Measurements from ENCODE around the gene PPP1R18. TPM values are rescaled to one million over a fixed set of nuclear protein-coding genes. Genes with fewer than 3 reads are reported as not detected.
A peak's percentile ranks its signal among the peaks of the same experiment; 100 is the strongest.

Gene PPP1R18
- total RNA-seq, 4 donors from 2014 or later: 4.7 to 52.8 (median 9.0) TPM

- peak overlapping the region in 1 of 4 donors; percentile 25 for H3K27ac ChIP-seq
- H3K4me3 ChIP-seq: no peak overlapping the region
- peaks cover 0 to 8% (median 3%) of the 10 kb centered on the region in 4 donors for H3K4me1 ChIP-seq
- H3K9me3 ChIP-seq: no peaks in the 10 kb centered on the region
- H3K27me3 ChIP-seq: no peaks in the 10 kb centered on the region
- no peak for DNase-seq
- TF ChIP-seq CTCF (IDR thresholded peaks at IDR 0.05) (no peak), POLR2A (IDR thresholded peaks at IDR 0.05) (no peak)
- H3K36me3 ChIP-seq: peaks cover 0 to 40% (median 0%) of the 10 kb centered on the region in 3 donors
Observed at GRCh38 chr6:30711758-30712380, 25.4 kb upstream of the PPP1R18 start.

- DNase-seq: no peak
- Histone ChIP-seq H3K27me3 (no peaks in the 10 kb centered on the region), H3K4me3 (no peak overlapping the region), H3K36me3 (peaks cover 0 to 39% (median 0%) of the 10 kb centered on the region in 3 donors), H3K9me3 (no peaks in the 10 kb centered on the region), H3K4me1 (no peaks in the 10 kb centered on the region), H3K27ac (no peak overlapping the region)
- no peak for TF ChIP-seq CTCF (IDR thresholded peaks at IDR 0.05)
- no peak for TF ChIP-seq POLR2A (IDR thresholded peaks at IDR 0.05)
Observed at GRCh38 chr6:30709101-30709868, 22.8 kb upstream of the PPP1R18 start.

- no peak for DNase-seq
- peaks cover 0 to 19% (median 0%) of the 10 kb centered on the region in 3 donors for H3K36me3 ChIP-seq
- H3K4me1 ChIP-seq: no peaks in the 10 kb centered on the region
- no peaks in the 10 kb centered on the region for H3K27me3 ChIP-seq
- no peak for TF ChIP-seq POLR2A (IDR thresholded peaks at IDR 0.05)
- no peak for TF ChIP-seq CTCF (IDR thresholded peaks at IDR 0.05)
- H3K27ac ChIP-seq: no peak overlapping the region
- H3K4me3 ChIP-seq: no peak overlapping the region
- no peaks in the 10 kb centered on the region for H3K9me3 ChIP-seq
Observed at GRCh38 chr6:30707281-30707850, 20.9 kb upstream of the PPP1R18 start.

- H3K27ac ChIP-seq: no peak overlapping the region
- no peak for TF ChIP-seq CTCF (IDR thresholded peaks at IDR 0.05)
- no peak for TF ChIP-seq POLR2A (IDR thresholded peaks at IDR 0.05)
- no peak for DNase-seq
- peaks cover 0 to 5% (median 0%) of the 10 kb centered on the region in 3 donors for H3K36me3 ChIP-seq
- H3K4me1 ChIP-seq: no peaks in the 10 kb centered on the region
- no peak overlapping the region for H3K4me3 ChIP-seq
- no peaks in the 10 kb centered on the region for H3K27me3 ChIP-seq
- no peaks in the 10 kb centered on the region for H3K9me3 ChIP-seq
Observed at GRCh38 chr6:30705620-30706019, 19.2 kb upstream of the PPP1R18 start.

- no peaks in the 10 kb centered on the region for H3K36me3 ChIP-seq
- H3K4me1 ChIP-seq: no peaks in the 10 kb centered on the region
- no peaks in the 10 kb centered on the region for H3K9me3 ChIP-seq
- TF ChIP-seq POLR2A (IDR thresholded peaks at IDR 0.05) (no peak), CTCF (IDR thresholded peaks at IDR 0.05) (no peak)
- H3K27me3 ChIP-seq: no peaks in the 10 kb centered on the region
- H3K4me3 ChIP-seq: no peak overlapping the region
- DNase-seq: no peak
- H3K27ac ChIP-seq: no peak overlapping the region
Observed at GRCh38 chr6:30703821-30704220, 17.4 kb upstream of the PPP1R18 start.
